Tibial artery (tissue), 4 donors: ENCODE data around the gene HSP90AB1.

Experiments
- DNase-seq, 2 donors: peaks; one replicate each; pipeline ENCODE4 v3.0.0-alpha.2; 2019
- H3K27ac ChIP-seq, 2 donors: fragments of 200-600 bp; sonication (generic) in 1 of 2; 1 replicate in 1 of 2; 2 replicates in 1 of 2; pipeline ENCODE4 v1.5.1; 2018 to 2019; ENCODE audit warnings: mild to moderate bottlenecking in 1 of 2
- H3K27me3 ChIP-seq, 2 donors: fragments of 200-600 bp; sonication (generic) in 1 of 2; one replicate each; pipeline versions ENCODE4 v1.5.1 to v1.6.0; 2016 to 2019
- H3K36me3 ChIP-seq, 3 donors: fragments of 200-600 bp; sonication (generic) in 2 of 3; one replicate each; pipeline ENCODE4 v1.5.1; 2016 to 2019; ENCODE audit warnings: mild to moderate bottlenecking in 2 of 3
- H3K4me1 ChIP-seq, 4 donors: fragments of 200-600 bp; sonication (generic) in 2 of 4; 1 replicate in 3 of 4; 2 replicates in 1 of 4; pipeline ENCODE4 v1.5.1; 2016 to 2019
- H3K4me3 ChIP-seq, 2 donors: fragments of 200-600 bp; sonication (generic) in 1 of 2; 1 replicate in 1 of 2; 2 replicates in 1 of 2; pipeline ENCODE4 v1.5.1; 2018 to 2019; ENCODE audit warnings: mild to moderate bottlenecking in 2 of 2
- H3K9me3 ChIP-seq, 3 donors: fragments of 200-600 bp; sonication (generic) in 1 of 3; one replicate each; pipeline ENCODE4 v1.5.1; 2016 to 2019
- CTCF ChIP-seq, 2 experiments: fragments of 200-600 bp in 1 of 2; fragments of 450-650 bp in 1 of 2; IDR thresholded peaks; one replicate each; pipeline ENCODE4 v1.5.1; 2017 to 2019; ENCODE audit warnings: antibody characterized with exemption in 2 of 2, mild to moderate bottlenecking in 1 of 2, moderate library complexity in 1 of 2
- intact Hi-C: fragments of 100-400 bp; cut with DNase I; formaldehyde crosslinking; loops from one replicate; pipeline ENCODE4 v1.15.0; 2023; ENCODE audit warnings: low total_unique reads

HSP90AB1 gene

GRCh38 chr6:44237813-44238433 is 9.0 kb upstream of the HSP90AB1 start:
- Histone ChIP-seq H3K4me1 (peaks cover 0 to 51% (median 39%) of the 10 kb centered on the region in 4 donors), H3K9me3 (no peaks in the 10 kb centered on the region), H3K4me3 (peak overlapping the region; percentile 58 to 73), H3K27ac (peak overlapping the region; percentile 94 to 99), H3K27me3 (no peaks in the 10 kb centered on the region), H3K36me3 (peaks cover 3 to 7% (median 3%) of the 10 kb centered on the region in 3 donors)
- peak; percentile 98 to 99 for TF ChIP-seq CTCF (IDR thresholded peaks at IDR 0.05)
- intact Hi-C loops = no loop called here
- DNase-seq = peak; percentile 78 to 90

- no peaks in the 10 kb centered on the region for H3K36me3 ChIP-seq
- intact Hi-C loops = no loop called here
- no peak overlapping the region for H3K4me3 ChIP-seq
- no peaks in the 10 kb centered on the region for H3K9me3 ChIP-seq
- no peak for DNase-seq
- no peaks in the 10 kb centered on the region for H3K27me3 ChIP-seq
- H3K27ac ChIP-seq = peak overlapping the region; percentile 94 to 99
- TF ChIP-seq CTCF (IDR thresholded peaks at IDR 0.05) = no peak
- peaks cover 0 to 42% (median 30%) of the 10 kb centered on the region in 4 donors for H3K4me1 ChIP-seq
Measured at GRCh38 chr6:44238687-44239350, 8.1 kb upstream of the HSP90AB1 start.

- TF ChIP-seq CTCF (IDR thresholded peaks at IDR 0.05) = no peak
- no peak for DNase-seq
- Histone ChIP-seq H3K4me3 (no peak overlapping the region), H3K9me3 (no peaks in the 10 kb centered on the region), H3K36me3 (no peaks in the 10 kb centered on the region), H3K27ac (no peak overlapping the region), H3K27me3 (no peaks in the 10 kb centered on the region), H3K4me1 (peaks cover 0 to 15% (median 8%) of the 10 kb centered on the region in 4 donors)
- intact Hi-C loops = no loop called here
Measured at GRCh38 chr6:44243345-44243744, 3.6 kb upstream of the HSP90AB1 start.

DNA sequence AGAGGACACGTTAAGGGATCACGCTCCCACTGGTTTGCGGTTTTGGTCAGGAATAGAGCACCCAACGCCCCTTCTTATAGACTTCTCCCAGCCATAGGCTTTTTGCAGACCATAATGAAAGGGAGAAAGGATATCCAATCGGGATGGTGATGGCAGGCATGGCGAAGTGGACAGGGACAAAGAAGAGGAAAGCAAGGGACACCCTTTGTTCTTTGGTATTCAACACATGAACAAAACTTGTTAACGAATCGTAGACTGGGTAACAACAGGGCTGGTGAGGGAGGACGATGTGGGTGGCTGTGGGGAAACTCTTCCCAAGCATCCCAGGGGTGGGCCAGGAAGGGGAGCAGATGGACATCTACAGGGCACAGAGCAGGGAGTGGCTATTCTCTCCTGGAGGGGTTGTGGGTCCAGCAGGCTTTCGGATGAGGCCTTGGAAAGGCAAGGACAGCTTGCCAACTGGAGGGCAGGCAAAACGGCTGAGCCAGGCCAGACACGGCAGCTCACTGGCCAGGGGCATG is 1.4 kb upstream of the HSP90AB1 start:
- no peaks in the 10 kb centered on the region for H3K27me3 ChIP-seq
- peak overlapping the region; percentile 71 to 74 for H3K4me3 ChIP-seq
- intact Hi-C loops = no loop called here
- no peak for TF ChIP-seq CTCF (IDR thresholded peaks at IDR 0.05)
- H3K36me3 ChIP-seq = peaks cover 16 to 20% (median 19%) of the 10 kb centered on the region in 3 donors
- peak overlapping the region; percentile 97 to 98 for H3K27ac ChIP-seq
- H3K9me3 ChIP-seq = no peaks in the 10 kb centered on the region
- peaks cover 0 to 30% (median 23%) of the 10 kb centered on the region in 4 donors for H3K4me1 ChIP-seq
- DNase-seq = no peak

- DNase-seq = peak; percentile 84 to 94
- Histone ChIP-seq H3K4me1 (peaks cover 0 to 36% (median 26%) of the 10 kb centered on the region in 4 donors), H3K27ac (peak overlapping the region; percentile 97 to 98), H3K36me3 (peaks cover 23 to 27% (median 26%) of the 10 kb centered on the region in 3 donors), H3K27me3 (no peaks in the 10 kb centered on the region), H3K9me3 (no peaks in the 10 kb centered on the region), H3K4me3 (peak overlapping the region; percentile 71 to 74)
- intact Hi-C loops = no loop called here
- no peak for TF ChIP-seq CTCF (IDR thresholded peaks at IDR 0.05)
Measured at GRCh38 chr6:44245912-44246662, 814 bp upstream of the HSP90AB1 start.
